NCI-H2107 treated with DMSO at 0.1 percent for 48 hours (cell line): ENCODE results near the gene TRIM39.
"Not testable (repeated sequence)": the region's sequence is repeated elsewhere in the genome, so short reads cannot be mapped to it uniquely, and the experiment has no call there.

Experiments used
- DNase-seq: peaks from one replicate; lab custom pipeline; 2025; ENCODE audit not compliant: unreplicated experiment; lab: John Stamatoyannopoulos, UW

Gene TRIM39

GRCh38 chr6:30326526-30327231 is at the start of gene TRIM39:
Gene TRIM39 (plus strand): TSS chr6:30326927. CDS start chr6:30329318, 2,391 bp downstream.
- DNase-seq, result no peak

DNA sequence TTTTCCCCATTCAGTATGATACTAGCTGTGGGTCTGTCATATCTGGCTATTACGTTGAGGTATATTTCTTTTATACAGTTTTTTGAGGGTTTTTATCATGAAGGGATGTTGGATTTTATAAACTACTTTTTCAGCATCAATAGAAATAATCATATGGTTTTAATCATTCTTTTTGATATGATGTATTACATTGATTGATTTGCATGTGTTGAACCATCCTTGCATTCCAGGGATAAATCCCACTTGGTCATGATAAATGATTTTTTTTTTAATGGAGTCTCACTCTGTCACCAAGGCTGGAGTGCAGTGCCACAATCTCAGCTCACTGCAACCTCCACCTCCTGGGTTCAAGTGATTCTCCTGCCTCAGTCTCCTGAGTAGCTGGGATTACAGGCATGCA is 45.7 kb upstream of the TRIM39 start:
- DNase-seq, result not testable (repeated sequence)

- no peak for DNase-seq
Measured at GRCh38 chr6:30282522-30282921, 44.2 kb upstream of the TRIM39 start.

DNA sequence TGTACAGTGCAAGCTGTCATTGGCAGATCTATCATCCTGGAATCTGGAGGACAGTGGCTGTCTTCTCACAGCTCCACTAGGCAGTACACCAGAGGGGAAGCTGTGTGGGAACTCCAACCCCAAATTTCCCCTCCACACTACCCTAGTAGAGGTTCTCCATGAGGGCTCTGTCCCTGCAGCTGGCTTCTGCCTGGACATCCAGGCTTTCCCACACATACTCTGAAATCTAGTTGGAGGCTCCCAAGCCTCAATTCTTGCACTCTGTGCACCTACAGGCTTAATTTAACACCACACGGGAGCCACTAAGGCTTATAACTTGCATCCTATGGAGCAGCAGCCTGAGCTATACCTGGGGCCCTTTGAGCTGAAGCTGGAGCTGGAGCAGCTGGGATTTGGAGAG is 43.0 kb upstream of the TRIM39 start:
- DNase-seq, result no peak

DNA sequence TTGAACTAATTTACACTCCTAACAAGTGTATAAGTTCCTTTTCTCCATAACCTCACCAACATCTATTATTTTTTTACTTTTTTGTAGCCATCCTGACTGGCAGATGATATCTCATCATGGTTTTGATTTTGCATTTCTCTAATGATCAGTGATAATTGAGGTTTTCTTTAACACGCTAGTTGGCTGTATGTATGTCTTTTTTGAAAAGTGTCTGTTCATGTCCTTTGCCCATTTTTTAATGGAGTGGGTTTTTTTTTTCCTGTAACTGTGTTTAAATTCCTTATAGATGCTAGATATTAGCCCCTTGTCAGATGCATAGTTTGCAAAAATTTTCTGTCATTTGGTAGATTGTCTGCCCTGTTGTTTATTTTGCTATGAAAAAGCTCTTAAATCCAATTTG is 39.6 kb upstream of the TRIM39 start:
- DNase-seq, result no peak

- DNase-seq, result no peak
Measured at GRCh38 chr6:30295837-30296236, 30.9 kb upstream of the TRIM39 start.

GRCh38 chr6:30304002-30304401 is 22.7 kb upstream of the TRIM39 start:
- DNase-seq, result no peak

- no peak for DNase-seq
Measured at GRCh38 chr6:30311101-30311500, 15.6 kb upstream of the TRIM39 start.

DNA sequence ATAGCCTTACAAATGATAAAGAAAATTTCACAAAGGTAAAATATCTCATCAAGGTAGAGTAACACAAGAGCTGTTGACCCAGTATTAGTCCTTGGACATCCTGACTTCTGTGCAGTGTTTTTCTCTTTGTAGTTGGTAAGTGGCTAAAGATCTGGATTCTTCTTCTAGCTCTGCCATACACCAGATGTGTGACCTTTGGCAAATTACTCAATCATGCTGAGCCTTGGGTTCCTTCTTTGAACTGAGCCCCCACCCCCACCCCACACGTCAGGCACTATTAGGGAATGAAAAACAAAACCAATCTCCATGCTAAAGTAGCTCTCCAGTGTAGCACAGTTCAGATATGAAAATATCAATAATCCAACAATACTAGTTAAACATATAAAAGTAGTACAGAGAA is 15.1 kb upstream of the TRIM39 start:
- no peak for DNase-seq

GRCh38 chr6:30312266-30312665 is 14.5 kb upstream of the TRIM39 start:
- no peak for DNase-seq

DNA sequence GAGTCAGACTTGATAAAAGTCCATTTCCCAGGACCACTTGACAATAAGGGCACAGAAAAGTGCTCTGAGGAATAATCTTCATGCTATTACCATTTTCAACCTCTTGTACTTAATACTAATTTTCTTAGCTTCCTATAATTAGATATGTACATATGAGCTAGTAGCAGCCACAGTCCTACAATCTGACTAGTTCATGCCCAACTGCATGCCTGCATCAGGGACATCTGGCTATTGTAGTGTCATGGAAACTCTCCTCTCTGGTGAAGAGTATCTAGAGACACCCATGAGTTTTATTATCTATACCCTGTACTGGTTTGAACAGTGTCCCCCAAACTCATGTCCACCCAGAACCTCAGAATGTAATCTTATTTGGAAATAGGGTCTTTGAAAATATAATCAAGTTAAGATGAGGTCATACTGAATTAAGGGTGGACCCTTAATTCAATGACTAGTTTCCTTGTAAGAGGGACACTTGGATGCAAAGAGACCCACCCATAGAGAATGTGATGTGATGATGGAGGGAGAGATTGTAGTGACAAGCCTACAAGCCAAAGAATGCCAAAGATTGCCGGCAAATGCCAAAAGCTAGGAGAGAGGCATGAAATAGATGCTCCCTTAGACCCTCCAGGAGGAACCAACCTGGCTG is 13.9 kb upstream of the TRIM39 start:
- DNase-seq, result no peak

DNA sequence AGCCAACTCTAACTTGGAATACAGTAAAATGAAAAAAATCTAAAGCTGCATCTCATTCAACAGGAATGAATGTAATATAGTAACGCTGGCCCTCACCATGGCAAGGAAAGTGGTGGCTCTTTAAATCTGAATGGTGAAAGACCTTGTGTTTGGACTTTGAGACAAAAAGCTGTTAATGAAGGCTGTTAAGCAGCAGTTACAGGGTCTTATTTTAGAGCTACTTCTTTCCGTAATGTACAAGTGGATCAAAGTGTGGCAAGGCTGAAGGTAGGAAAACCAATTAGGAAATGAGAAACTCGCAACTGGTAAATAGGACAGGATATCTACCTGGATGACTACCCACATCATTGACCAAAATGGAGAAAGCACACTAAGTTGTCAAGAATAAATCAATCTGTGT is 11.6 kb upstream of the TRIM39 start:
- DNase-seq, result no peak

DNA sequence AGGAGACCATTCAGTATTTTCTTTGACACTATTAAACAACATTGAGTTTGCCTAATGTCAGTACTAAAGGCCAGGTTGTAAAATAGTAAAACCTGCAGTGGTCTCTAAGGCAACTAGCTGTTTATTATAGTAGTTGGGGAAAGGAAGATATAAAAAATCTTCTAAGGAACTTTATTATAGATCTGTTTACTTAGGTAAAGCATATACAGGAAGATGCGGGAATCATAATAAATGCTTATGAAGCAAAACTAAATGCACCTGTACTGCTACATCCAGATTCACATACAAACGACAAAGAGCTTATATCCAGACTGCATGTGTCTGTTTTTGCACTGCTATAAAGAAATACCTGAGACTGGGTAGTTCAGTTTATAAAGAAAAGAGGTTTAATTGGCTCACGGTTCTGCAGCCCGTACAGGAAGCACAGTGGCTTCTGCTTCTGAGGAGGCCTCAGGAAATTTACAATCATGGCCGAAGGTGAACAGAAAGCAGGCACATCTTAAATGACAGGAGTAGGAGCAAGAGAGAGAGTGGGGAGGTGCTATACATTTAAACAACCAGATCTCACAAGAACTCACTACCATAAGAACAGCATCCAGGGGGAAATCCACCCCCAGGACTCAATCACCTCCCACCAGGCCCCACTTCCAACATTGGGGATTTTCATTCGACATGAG is 8.7 kb upstream of the TRIM39 start:
- no peak for DNase-seq

- no peak for DNase-seq
Measured at GRCh38 chr6:30319146-30319835, 7.4 kb upstream of the TRIM39 start.

GRCh38 chr6:30321692-30322388 is 4.9 kb upstream of the TRIM39 start:
- no peak for DNase-seq

- DNase-seq, result no peak
Measured at GRCh38 chr6:30322527-30323501, 3.9 kb upstream of the TRIM39 start.

DNA sequence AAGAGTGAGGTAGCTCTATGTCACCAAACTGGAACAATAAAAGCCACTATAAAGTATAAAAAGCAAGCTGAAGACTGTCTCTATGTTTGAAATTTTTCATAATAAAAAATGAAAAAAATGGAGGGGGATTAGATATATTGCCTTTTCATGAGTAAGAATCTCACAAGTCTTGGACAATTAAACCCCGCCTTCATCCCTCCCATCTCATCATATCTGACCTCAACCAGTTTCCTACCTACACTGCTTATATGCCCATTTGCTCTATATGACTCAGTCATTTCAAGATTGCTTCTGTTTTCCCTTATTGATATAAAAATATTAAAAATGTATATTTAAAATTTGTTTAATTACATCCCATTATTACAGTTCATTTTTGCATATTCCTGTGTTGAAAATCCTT is 2.9 kb upstream of the TRIM39 start:
- DNase-seq, result no peak

- DNase-seq, result peak; percentile 51
Measured at GRCh38 chr6:30325150-30325872, 1.4 kb upstream of the TRIM39 start.

- peak; percentile 6 for DNase-seq
Measured at GRCh38 chr6:30325873-30326525, 728 bp upstream of the TRIM39 start.
